Mesothelial cell of epicardium (in vitro differentiated cells): Measurements from ENCODE around the gene SLC8A1. TPM values are rescaled to one million over a fixed set of nuclear protein-coding genes. Genes with fewer than 3 reads are reported as not detected.

ENCODE experiments used
- DNase-seq, 2 experiments: peaks; one replicate each; pipeline ENCODE4 v3.0.0; 2021; ENCODE audit warnings: low spot score in 2 of 2; ENCODE audit not compliant: unreplicated experiment in 2 of 2
- H3K27ac Mint-ChIP-seq: 2 replicates; pipeline ENCODE4 v1.8.0; 2021; ENCODE audit warnings: mixed read lengths
- H3K27me3 Mint-ChIP-seq: 2 replicates; pipeline ENCODE4 v1.8.0; 2021; ENCODE audit warnings: low read depth, mixed read lengths
- H3K36me3 Mint-ChIP-seq: 2 replicates; pipeline ENCODE4 v1.8.0; 2021; ENCODE audit warnings: mixed read lengths
- H3K4me1 Mint-ChIP-seq: 2 replicates; pipeline ENCODE4 v1.8.0; 2021; ENCODE audit warnings: mixed read lengths
- H3K4me3 Mint-ChIP-seq: 2 replicates; pipeline ENCODE4 v1.8.0; 2021; ENCODE audit warnings: mild to moderate bottlenecking, moderate library complexity, mixed read lengths
- H3K9me3 Mint-ChIP-seq: 2 replicates; pipeline ENCODE4 v1.8.0; 2021; ENCODE audit warnings: mixed read lengths
- total RNA-seq: library from RNA; stranded (reverse); gene quantifications from 3 replicates; pipeline ENCODE4 v1.2.1, GENCODE V29; 2021
- TF ChIP-seq, protein P1 (sequence below): fragments of 200-600 bp; sonication (generic); IDR thresholded peaks from one replicate; pipeline ENCODE4 v1.5.0; 2021; ENCODE audit warnings: antibody characterized with exemption; ENCODE audit not compliant: unreplicated experiment

SLC8A1 gene
- total RNA-seq, 1 donor from 2014 or later: 29.6 TPM

DNA sequence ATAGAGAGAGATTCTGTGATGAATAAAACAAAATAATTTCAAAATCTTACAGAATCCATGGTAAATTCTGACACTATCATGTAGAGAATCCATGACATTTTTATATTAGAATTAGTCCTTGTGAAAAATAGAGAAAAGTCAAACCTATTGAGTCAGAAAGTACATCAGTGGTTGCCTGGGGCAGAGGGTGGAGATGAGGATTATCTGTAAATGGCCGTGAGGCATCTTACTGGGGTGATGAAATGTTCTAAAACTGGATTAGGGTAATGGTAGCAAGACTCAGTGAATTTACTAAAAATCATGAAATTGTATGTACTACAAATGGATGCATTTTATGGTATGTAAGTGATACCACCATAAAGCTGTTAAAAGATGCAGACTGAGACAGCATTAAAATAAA, 323.1 kb downstream of the SLC8A1 start:
- peaks cover 17% of the 10 kb centered on the region for H3K4me1 Mint-ChIP-seq
- TF ChIP-seq, protein P1, sequence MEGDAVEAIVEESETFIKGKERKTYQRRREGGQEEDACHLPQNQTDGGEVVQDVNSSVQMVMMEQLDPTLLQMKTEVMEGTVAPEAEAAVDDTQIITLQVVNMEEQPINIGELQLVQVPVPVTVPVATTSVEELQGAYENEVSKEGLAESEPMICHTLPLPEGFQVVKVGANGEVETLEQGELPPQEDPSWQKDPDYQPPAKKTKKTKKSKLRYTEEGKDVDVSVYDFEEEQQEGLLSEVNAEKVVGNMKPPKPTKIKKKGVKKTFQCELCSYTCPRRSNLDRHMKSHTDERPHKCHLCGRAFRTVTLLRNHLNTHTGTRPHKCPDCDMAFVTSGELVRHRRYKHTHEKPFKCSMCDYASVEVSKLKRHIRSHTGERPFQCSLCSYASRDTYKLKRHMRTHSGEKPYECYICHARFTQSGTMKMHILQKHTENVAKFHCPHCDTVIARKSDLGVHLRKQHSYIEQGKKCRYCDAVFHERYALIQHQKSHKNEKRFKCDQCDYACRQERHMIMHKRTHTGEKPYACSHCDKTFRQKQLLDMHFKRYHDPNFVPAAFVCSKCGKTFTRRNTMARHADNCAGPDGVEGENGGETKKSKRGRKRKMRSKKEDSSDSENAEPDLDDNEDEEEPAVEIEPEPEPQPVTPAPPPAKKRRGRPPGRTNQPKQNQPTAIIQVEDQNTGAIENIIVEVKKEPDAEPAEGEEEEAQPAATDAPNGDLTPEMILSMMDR: no peak

DNA sequence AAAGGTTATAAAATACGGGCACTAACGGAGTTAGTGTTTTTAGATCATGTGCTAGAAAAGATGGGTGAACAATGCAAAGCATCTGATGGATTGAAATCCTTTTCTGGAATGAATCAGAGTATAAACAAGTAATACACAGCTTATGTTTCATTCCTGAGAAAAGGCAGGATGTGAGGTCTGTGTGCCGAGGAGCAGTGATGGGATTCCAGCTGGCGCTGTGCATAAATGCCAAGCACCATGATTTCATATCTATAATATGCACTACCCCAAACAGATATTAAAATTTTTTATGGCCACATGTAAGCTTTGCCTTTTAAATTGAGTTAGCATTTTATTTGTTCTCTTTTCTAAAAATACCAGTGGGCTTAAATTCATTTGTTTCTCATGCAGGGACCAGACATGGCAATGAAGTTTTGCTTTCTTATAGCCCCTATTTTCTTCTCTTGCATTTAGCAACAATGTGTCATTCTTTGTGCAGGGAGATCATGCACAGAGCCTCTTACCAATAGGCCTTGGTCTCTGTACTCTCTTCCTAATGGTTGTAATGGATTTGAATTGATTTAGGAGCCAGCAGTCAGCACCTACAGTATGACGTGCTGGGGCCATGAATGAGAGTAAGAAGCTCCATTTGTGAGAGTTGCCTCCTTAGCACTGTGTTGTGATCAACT, 323.9 kb downstream of the SLC8A1 start:
- no peaks in the 10 kb centered on the region for H3K36me3 Mint-ChIP-seq
- no peak for DNase-seq
- H3K9me3 Mint-ChIP-seq: no peaks in the 10 kb centered on the region
- peaks cover 23% of the 10 kb centered on the region for H3K4me1 Mint-ChIP-seq
- H3K4me3 Mint-ChIP-seq: no peak overlapping the region
- H3K27ac Mint-ChIP-seq: no peak overlapping the region
- TF ChIP-seq, protein P1: no peak
- H3K27me3 Mint-ChIP-seq: no peaks in the 10 kb centered on the region

More for the DNA sequence above, 323.1 kb downstream of the SLC8A1 start:
- no peak overlapping the region for H3K4me3 Mint-ChIP-seq
- DNase-seq: no peak
- no peaks in the 10 kb centered on the region for H3K36me3 Mint-ChIP-seq
- H3K9me3 Mint-ChIP-seq: no peaks in the 10 kb centered on the region
- H3K27ac Mint-ChIP-seq: no peak overlapping the region
- H3K27me3 Mint-ChIP-seq: no peaks in the 10 kb centered on the region

DNA sequence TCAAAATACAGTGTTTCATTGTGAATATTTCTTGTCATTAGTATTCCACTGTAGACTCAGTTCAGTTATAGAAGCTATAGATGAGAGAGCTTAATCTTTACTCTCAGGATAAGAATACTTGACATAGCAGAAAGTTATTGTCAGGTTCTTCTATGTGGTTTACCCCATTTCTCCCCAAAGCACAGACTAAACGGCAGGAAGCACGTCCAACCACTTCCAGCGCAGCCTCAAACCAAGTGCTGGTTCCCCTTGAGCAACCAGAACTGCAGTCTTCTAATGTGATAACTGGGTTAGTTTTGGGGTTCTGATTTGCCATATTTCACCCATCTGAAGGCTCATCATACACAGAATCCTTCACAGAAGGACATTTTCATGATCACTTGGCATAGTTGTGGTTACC, 324.7 kb downstream of the SLC8A1 start:
- no peak for DNase-seq
- no peaks in the 10 kb centered on the region for H3K36me3 Mint-ChIP-seq
- H3K9me3 Mint-ChIP-seq: no peaks in the 10 kb centered on the region
- no peaks in the 10 kb centered on the region for H3K27me3 Mint-ChIP-seq
- TF ChIP-seq, protein P1: no peak
- H3K4me1 Mint-ChIP-seq: peaks cover 29% of the 10 kb centered on the region
- no peak overlapping the region for H3K27ac Mint-ChIP-seq
- no peak overlapping the region for H3K4me3 Mint-ChIP-seq

DNA sequence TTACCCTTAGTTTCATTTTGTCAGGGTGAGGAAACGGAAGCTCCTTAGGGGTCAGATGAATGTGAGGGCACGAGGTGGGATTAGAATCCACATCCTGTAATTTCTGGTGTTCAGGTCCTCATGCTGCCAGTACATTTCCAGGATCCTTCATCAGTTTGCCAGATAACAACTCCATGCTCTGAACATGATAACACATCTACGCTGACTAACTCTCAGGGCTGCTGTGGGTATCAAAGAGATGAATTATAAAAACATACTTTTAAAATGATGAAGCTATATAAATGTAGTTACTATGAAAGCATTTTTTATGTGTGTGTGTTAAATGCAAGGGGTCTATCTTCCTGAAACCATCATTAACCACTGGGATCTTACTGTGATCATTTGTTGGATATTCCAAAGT, 325.9 kb downstream of the SLC8A1 start:
- Mint-ChIP-seq H3K27ac (no peak overlapping the region), H3K9me3 (no peaks in the 10 kb centered on the region), H3K27me3 (no peaks in the 10 kb centered on the region), H3K36me3 (no peaks in the 10 kb centered on the region), H3K4me1 (peaks cover 32% of the 10 kb centered on the region), H3K4me3 (no peak overlapping the region)
- DNase-seq: no peak
- TF ChIP-seq, protein P1: no peak

DNA sequence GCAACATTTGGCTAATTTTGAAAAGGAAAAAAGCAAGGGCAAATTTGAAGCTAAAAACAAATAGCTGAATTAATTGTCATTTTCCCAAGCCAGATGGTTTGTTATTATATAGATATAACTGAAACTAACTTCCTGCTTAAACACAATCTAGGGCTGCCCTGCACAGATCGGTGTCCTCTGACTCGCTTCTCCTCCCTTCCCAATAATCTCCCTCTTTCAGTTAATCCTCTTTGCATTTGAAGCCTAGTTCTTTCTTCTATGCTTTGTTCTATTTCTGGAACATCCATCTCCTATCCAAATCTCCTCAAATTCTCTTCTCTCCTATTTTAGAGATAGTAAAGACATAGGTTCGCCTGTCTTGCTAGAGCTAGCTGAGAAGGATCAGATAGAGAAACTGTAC, 328.1 kb downstream of the SLC8A1 start:
- peaks cover 18% of the 10 kb centered on the region for H3K4me1 Mint-ChIP-seq
- no peak for DNase-seq

More for the DNA sequence above, 328.1 kb downstream of the SLC8A1 start:
- no peaks in the 10 kb centered on the region for H3K9me3 Mint-ChIP-seq
- no peak overlapping the region for H3K27ac Mint-ChIP-seq
- H3K36me3 Mint-ChIP-seq: no peaks in the 10 kb centered on the region
- TF ChIP-seq, protein P1: no peak
- no peaks in the 10 kb centered on the region for H3K27me3 Mint-ChIP-seq
- H3K4me3 Mint-ChIP-seq: no peak overlapping the region
